Calu3 (cell line): ENCODE data around the gene KERA. TPM values are rescaled to one million over a fixed set of nuclear protein-coding genes. Genes with fewer than 3 reads are reported as not detected.

Experiments used
- BruUV-seq: library from RNA; stranded (reverse); fragments of 400-500 nt; replicated peaks from 2 replicates; lab custom pipeline; 2021; lab: Mats Ljungman, UMichigan
- CTCF ChIA-PET: fragments of 300-600 bp; sonication (Branson Sonifier 250); formaldehyde crosslinking; loops from one replicate; lab custom pipeline; 2022; ENCODE audit warnings: antibody characterized with exemption; lab: Charles Lee
- DNase-seq: peaks from one replicate; pipeline ENCODE4 v3.0.0; 2022
- H3K27ac Mint-ChIP-seq: one replicate; pipeline ENCODE4 v1.8.0; 2022; ENCODE audit warnings: mixed read lengths; ENCODE audit not compliant: unreplicated experiment
- H3K27me3 Mint-ChIP-seq: one replicate; pipeline ENCODE4 v1.8.0; 2022; ENCODE audit warnings: mixed read lengths; ENCODE audit not compliant: unreplicated experiment
- H3K36me3 Mint-ChIP-seq: one replicate; pipeline ENCODE4 v1.8.0; 2022; ENCODE audit warnings: mild to moderate bottlenecking, moderate library complexity, mixed read lengths; ENCODE audit not compliant: insufficient read depth, unreplicated experiment
- H3K4me1 Mint-ChIP-seq: one replicate; pipeline ENCODE4 v1.8.0; 2022; ENCODE audit warnings: mild to moderate bottlenecking, low read depth, mixed read lengths; ENCODE audit not compliant: unreplicated experiment
- H3K4me3 Mint-ChIP-seq: one replicate; pipeline ENCODE4 v1.8.0; 2022; ENCODE audit warnings: mild to moderate bottlenecking, low read depth, moderate library complexity, mixed read lengths; ENCODE audit not compliant: unreplicated experiment
- H3K9me3 Mint-ChIP-seq: one replicate; pipeline ENCODE4 v1.8.0; 2022; ENCODE audit warnings: low read depth, mixed read lengths; ENCODE audit not compliant: unreplicated experiment
- intact Hi-C: fragments of 100-400 bp; cut with micrococcal nuclease; formaldehyde crosslinking; loops from one replicate; pipeline ENCODE4 v1.10.0; 2022; ENCODE audit not compliant: unreplicated experiment
- total RNA-seq: library from RNA; stranded (reverse); gene quantifications from 2 replicates; pipeline ENCODE4 v1.2.3, GENCODE V29; 2022
- TF ChIP-seq, protein P1 (sequence below): fragments of 200-600 bp; IDR thresholded peaks from one replicate; pipeline ENCODE4 v1.8.0; 2022; ENCODE audit warnings: antibody characterized with exemption; ENCODE audit not compliant: unreplicated experiment

Gene KERA
- total RNA-seq, 1 experiment from 2014 or later, result not detected

DNA sequence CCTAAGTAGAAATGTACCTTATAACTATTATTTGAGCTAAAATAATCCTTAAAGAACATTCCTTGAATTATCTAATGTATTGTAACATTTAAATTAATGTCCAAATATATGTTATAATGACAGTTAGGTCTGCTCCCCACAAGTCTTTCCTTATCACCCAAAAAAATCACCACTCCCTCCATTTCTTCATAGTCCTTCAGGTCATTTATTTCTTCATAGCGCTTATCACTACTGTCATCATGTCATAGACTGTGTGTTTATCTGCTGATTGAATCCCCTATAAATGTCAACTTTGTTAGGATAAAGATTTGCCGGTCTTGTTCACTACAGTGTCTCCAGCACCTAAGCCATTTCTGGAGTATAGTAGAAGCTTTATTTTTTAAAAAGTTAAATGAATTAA lies 41.5 kb upstream of the KERA start:
- H3K27me3 Mint-ChIP-seq, result no peaks in the 10 kb centered on the region
- no peaks in the 10 kb centered on the region for H3K9me3 Mint-ChIP-seq
- TF ChIP-seq, protein P1, sequence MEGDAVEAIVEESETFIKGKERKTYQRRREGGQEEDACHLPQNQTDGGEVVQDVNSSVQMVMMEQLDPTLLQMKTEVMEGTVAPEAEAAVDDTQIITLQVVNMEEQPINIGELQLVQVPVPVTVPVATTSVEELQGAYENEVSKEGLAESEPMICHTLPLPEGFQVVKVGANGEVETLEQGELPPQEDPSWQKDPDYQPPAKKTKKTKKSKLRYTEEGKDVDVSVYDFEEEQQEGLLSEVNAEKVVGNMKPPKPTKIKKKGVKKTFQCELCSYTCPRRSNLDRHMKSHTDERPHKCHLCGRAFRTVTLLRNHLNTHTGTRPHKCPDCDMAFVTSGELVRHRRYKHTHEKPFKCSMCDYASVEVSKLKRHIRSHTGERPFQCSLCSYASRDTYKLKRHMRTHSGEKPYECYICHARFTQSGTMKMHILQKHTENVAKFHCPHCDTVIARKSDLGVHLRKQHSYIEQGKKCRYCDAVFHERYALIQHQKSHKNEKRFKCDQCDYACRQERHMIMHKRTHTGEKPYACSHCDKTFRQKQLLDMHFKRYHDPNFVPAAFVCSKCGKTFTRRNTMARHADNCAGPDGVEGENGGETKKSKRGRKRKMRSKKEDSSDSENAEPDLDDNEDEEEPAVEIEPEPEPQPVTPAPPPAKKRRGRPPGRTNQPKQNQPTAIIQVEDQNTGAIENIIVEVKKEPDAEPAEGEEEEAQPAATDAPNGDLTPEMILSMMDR, result no peak
- peaks cover 22% of the 10 kb centered on the region for H3K4me1 Mint-ChIP-seq
- no peak for DNase-seq
- H3K36me3 Mint-ChIP-seq, result no peaks in the 10 kb centered on the region
- peak overlapping the region; percentile 65 for H3K27ac Mint-ChIP-seq
- CTCF ChIA-PET, result interaction anchor here (0.8 to 1.0 kb wide), 2 partner anchors 9 to 90 kb away, joined by 3 to 5 read pairs; no protein-coding TSS in a partner anchor
- H3K4me3 Mint-ChIP-seq, result no peak overlapping the region
- no TSS peak for BruUV-seq
- intact Hi-C loops, result no loop called here

DNA sequence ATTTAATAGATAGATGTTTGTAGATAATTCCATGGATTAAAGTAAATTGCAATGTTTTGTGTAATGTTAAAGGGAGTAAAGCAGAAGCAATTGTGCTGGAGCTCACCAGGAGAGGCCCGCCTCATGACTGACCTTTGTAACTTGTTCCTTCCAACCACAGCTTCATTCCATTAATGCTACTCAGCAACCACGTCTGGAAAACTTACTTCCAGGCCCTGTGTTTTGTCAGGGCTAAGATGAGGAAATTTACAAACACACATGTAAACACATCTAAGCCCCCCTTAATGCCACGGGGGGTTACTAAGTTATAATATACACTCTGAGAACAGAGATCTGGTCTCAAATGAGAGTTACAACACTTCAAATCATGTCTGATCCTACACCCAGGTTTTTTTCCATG lies 41.1 kb upstream of the KERA start:
- TF ChIP-seq, protein P1, result no peak
- Mint-ChIP-seq H3K36me3 (no peaks in the 10 kb centered on the region), H3K27ac (peak overlapping the region; percentile 65), H3K27me3 (no peaks in the 10 kb centered on the region), H3K4me3 (no peak overlapping the region), H3K9me3 (no peaks in the 10 kb centered on the region), H3K4me1 (peaks cover 26% of the 10 kb centered on the region)
- no TSS peak for BruUV-seq
- CTCF ChIA-PET, result interaction anchor here (0.8 to 1.0 kb wide), 2 partner anchors 10 to 89 kb away, joined by 3 to 5 read pairs; no protein-coding TSS in a partner anchor
- intact Hi-C loops, result no loop called here
- DNase-seq, result peak; percentile 28

DNA sequence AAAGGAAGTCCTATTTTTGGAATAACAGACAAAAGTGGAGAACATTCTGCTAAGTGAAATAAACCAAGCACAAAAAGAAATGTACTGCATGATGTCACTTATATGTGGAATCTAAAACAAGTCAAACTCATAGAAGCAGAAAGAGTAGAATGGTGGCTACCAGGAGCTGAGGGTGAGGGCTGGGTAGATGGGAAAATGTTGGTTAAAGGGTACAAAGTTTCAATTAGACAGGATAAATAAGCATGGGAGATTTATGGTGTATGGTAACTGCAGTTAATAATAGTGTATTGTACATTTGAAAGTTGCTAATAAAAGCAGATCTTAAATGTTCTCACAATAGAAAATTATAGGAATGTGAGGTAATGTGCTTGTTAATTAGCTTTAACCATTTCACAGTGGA lies 40.6 kb upstream of the KERA start:
- no peaks in the 10 kb centered on the region for H3K9me3 Mint-ChIP-seq
- peaks cover 26% of the 10 kb centered on the region for H3K4me1 Mint-ChIP-seq
- TF ChIP-seq, protein P1, result no peak
- H3K36me3 Mint-ChIP-seq, result no peaks in the 10 kb centered on the region
- H3K27ac Mint-ChIP-seq, result no peak overlapping the region
- H3K4me3 Mint-ChIP-seq, result no peak overlapping the region
- no peak for DNase-seq
- intact Hi-C loops, result no loop called here
- no TSS peak for BruUV-seq
- CTCF ChIA-PET, result interaction anchor here (1.0 kb wide), 1 partner anchor 89 kb away, joined by 5 read pairs; no protein-coding TSS in a partner anchor
- no peaks in the 10 kb centered on the region for H3K27me3 Mint-ChIP-seq

DNA sequence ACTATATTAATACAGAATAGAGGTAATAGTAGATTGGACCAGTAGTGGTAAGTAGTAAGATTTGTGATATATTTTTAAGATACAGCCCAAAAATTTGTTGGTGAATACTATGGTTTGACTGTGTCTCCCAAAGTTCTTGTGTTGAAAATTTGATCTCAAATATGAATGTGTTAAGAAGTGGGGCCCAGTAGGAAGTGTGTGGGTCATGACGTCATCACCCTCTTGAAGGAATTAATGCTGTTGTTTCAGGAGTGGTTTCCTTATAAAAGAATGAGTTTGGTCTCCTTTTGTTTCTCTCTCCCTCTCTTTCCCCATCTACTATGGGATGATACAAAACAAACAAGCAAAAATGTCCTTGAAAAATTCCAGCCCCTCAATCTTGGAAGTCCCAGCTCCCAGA lies 37.1 kb upstream of the KERA start:
- H3K27me3 Mint-ChIP-seq, result no peaks in the 10 kb centered on the region
- TF ChIP-seq, protein P1, result no peak
- peaks cover 7% of the 10 kb centered on the region for H3K9me3 Mint-ChIP-seq
- H3K27ac Mint-ChIP-seq, result no peak overlapping the region
- no peak overlapping the region for H3K4me3 Mint-ChIP-seq
- CTCF ChIA-PET, result no interaction called here
- intact Hi-C loops, result no loop called here
- no peaks in the 10 kb centered on the region for H3K36me3 Mint-ChIP-seq
- no peak for DNase-seq
- BruUV-seq, result no TSS peak
- peaks cover 26% of the 10 kb centered on the region for H3K4me1 Mint-ChIP-seq
